Breast epithelium (tissue), 3 donors: ENCODE data around the gene NFATC4.

ENCODE experiments used
- POLR2A ChIP-seq: fragments of 450-650 bp; IDR thresholded peaks from one replicate; pipeline ENCODE4 v1.6.1; 2016; ENCODE audit warnings: antibody characterized with exemption, mild to moderate bottlenecking, moderate library complexity
- POLR2AphosphoS5 ChIP-seq, 3 donors: sonication (generic); formaldehyde crosslinking; IDR thresholded peaks; one replicate each; pipeline ENCODE4 v1.6.1; 2017; ENCODE audit warnings: antibody characterized with exemption in 3 of 3
- TF ChIP-seq, protein P1 (sequence below), 3 donors: fragments of 450-650 bp; IDR thresholded peaks; one replicate each; pipeline ENCODE4 v1.5.1; 2016 to 2017; ENCODE audit warnings: antibody characterized with exemption in 3 of 3, mild to moderate bottlenecking in 3 of 3, moderate library complexity in 3 of 3

DNA sequence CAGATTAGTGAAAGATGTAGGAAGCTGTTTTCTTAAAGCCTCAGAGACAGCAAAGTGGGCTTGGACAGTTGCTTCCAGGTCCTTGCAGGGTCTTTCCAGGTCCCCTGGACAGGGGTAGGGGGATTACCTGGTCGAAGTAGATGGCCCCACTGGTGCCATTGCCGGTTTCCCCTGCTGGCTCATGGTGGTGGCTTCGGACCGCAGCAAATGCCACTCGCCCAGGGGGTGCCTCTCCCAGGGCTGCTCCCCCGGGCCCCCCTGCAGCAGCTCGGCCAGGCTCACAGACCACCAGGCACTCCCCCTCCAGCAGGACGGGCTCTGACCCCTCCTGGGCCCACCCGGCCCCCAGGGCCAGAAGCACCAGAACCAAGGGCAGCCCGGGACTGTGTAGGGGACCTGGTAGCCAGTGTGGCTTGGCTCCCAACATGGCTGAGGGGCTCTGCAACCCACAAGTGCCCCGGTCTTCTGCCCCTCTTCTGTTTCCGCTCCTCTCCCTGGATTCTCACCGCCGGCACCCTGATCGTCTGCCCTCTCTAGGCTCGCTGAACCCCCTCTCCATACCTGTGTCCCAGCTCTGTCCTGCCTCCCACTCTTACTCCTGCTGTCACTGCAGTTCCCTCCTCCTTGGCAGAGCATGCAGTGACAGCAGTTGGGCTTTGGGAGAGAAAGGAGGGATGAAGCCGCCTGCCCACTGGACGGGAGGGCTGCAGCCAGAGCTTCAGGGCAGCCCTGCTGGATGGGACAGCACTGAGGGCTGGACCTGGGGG, 60.8 kb downstream of the NFATC4 start:
- TF ChIP-seq, protein P1, sequence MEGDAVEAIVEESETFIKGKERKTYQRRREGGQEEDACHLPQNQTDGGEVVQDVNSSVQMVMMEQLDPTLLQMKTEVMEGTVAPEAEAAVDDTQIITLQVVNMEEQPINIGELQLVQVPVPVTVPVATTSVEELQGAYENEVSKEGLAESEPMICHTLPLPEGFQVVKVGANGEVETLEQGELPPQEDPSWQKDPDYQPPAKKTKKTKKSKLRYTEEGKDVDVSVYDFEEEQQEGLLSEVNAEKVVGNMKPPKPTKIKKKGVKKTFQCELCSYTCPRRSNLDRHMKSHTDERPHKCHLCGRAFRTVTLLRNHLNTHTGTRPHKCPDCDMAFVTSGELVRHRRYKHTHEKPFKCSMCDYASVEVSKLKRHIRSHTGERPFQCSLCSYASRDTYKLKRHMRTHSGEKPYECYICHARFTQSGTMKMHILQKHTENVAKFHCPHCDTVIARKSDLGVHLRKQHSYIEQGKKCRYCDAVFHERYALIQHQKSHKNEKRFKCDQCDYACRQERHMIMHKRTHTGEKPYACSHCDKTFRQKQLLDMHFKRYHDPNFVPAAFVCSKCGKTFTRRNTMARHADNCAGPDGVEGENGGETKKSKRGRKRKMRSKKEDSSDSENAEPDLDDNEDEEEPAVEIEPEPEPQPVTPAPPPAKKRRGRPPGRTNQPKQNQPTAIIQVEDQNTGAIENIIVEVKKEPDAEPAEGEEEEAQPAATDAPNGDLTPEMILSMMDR (IDR thresholded peaks at IDR 0.05): no peak
- TF ChIP-seq POLR2AphosphoS5 (IDR thresholded peaks at IDR 0.05) (no peak), POLR2A (no peak)
